Measurements from ENCODE around the gene PARVB.

GRCh38 chr22:44203203-44203602 lies 179.1 kb downstream of the PARVB start:
- TF ChIP-seq ZNF274 (IDR thresholded peaks at IDR 0.05; ENCODE audit: low read depth, low read length) (no peak), YY1 (IDR thresholded peaks at IDR 0.05; ENCODE audit: insufficient read depth, insufficient read length) (no peak), SUZ12 (IDR thresholded peaks at IDR 0.05; ENCODE audit: extremely low read depth, insufficient read depth, insufficient read length) (no peak)

Data from NT2/D1 (cell line).